ENCODE results near the gene TBC1D1. TPM values are rescaled to one million over a fixed set of nuclear protein-coding genes. Genes with fewer than 3 reads are reported as not detected.

Gene TBC1D1
- total RNA-seq, 2 experiments from 2014 or later = 40.7 to 46.5 TPM

- no peak overlapping the region for H3K4me3 ChIP-seq (ENCODE audit: low read length)
- no peak overlapping the region for H3K27ac ChIP-seq (ENCODE audit: low read depth in 1 of 2, low read length in 2 of 2)
- H3K27me3 Mint-ChIP-seq = no peaks in the 10 kb centered on the region
- TF ChIP-seq, protein P1, sequence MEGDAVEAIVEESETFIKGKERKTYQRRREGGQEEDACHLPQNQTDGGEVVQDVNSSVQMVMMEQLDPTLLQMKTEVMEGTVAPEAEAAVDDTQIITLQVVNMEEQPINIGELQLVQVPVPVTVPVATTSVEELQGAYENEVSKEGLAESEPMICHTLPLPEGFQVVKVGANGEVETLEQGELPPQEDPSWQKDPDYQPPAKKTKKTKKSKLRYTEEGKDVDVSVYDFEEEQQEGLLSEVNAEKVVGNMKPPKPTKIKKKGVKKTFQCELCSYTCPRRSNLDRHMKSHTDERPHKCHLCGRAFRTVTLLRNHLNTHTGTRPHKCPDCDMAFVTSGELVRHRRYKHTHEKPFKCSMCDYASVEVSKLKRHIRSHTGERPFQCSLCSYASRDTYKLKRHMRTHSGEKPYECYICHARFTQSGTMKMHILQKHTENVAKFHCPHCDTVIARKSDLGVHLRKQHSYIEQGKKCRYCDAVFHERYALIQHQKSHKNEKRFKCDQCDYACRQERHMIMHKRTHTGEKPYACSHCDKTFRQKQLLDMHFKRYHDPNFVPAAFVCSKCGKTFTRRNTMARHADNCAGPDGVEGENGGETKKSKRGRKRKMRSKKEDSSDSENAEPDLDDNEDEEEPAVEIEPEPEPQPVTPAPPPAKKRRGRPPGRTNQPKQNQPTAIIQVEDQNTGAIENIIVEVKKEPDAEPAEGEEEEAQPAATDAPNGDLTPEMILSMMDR (IDR thresholded peaks at IDR 0.05) = no peak
- H3K4me1 Mint-ChIP-seq (ENCODE audit: low read depth) = no peaks in the 10 kb centered on the region
- CTCF ChIA-PET = no interaction called here
- no peak overlapping the region for H3K27ac Mint-ChIP-seq
- ATAC-seq (ENCODE audit: poor library complexity) (no peak), DNase-seq (no peak)
- H3K4me1 ChIP-seq (ENCODE audit: insufficient read depth, low read length) = no peaks in the 10 kb centered on the region
- peaks cover 70% of the 10 kb centered on the region for H3K36me3 Mint-ChIP-seq (ENCODE audit: low read depth)
- no peaks in the 10 kb centered on the region for H3K9me3 ChIP-seq (ENCODE audit: control insufficient read depth in 1 of 2, insufficient read depth in 1 of 2, low read length in 2 of 2)
- H3K9me3 Mint-ChIP-seq = no peaks in the 10 kb centered on the region
- POLR2A ChIA-PET = no interaction called here
- H3K27me3 ChIP-seq (ENCODE audit: control insufficient read depth in 1 of 2, insufficient read depth in 2 of 2, low read length in 2 of 2) = no peaks in the 10 kb centered on the region
- H3K36me3 ChIP-seq (ENCODE audit: insufficient read depth, low read length) = peaks cover 26% of the 10 kb centered on the region
- intact Hi-C loops (cut with DNase I, micrococcal nuclease) = no loop called here
- H3K4me3 Mint-ChIP-seq = no peak overlapping the region
Measured at GRCh38 chr4:38109896-38110295, 219.0 kb downstream of the TBC1D1 start.

DNA sequence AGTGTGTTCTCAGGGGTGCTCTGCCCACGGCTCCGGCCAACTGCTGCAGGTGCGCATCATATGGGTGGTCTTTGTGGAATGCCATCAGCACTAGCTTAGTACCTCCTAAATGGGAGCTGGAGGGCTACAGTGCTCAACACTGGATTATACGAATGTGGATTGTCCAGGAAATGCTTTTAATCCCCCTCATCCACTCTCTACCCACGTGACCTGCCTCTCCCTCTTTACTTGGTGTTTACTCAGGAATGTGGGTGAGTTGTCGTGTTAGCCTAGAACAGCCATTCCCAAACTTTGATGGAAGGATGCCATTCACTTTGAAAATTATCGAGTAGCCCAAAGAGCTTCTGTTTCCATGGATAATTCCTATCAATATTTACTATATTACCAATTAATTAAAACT is 220.1 kb downstream of the TBC1D1 start:
- Mint-ChIP-seq H3K36me3 (ENCODE audit: low read depth) (peaks cover 68% of the 10 kb centered on the region), H3K4me1 (ENCODE audit: low read depth) (no peaks in the 10 kb centered on the region), H3K27me3 (no peaks in the 10 kb centered on the region), H3K4me3 (no peak overlapping the region), H3K27ac (no peak overlapping the region), H3K9me3 (no peaks in the 10 kb centered on the region)
- DNase-seq (no peak), ATAC-seq (ENCODE audit: poor library complexity) (no peak)
- Histone ChIP-seq H3K27me3 (ENCODE audit: control insufficient read depth in 1 of 2, insufficient read depth in 2 of 2, low read length in 2 of 2) (no peaks in the 10 kb centered on the region), H3K4me3 (ENCODE audit: low read length) (no peak overlapping the region), H3K27ac (ENCODE audit: low read depth in 1 of 2, low read length in 2 of 2) (no peak overlapping the region), H3K36me3 (ENCODE audit: insufficient read depth, low read length) (peaks cover 21% of the 10 kb centered on the region), H3K9me3 (ENCODE audit: control insufficient read depth in 1 of 2, insufficient read depth in 1 of 2, low read length in 2 of 2) (no peaks in the 10 kb centered on the region), H3K4me1 (ENCODE audit: insufficient read depth, low read length) (no peaks in the 10 kb centered on the region)
- TF ChIP-seq, protein P1 (IDR thresholded peaks at IDR 0.05) = no peak
- CTCF ChIA-PET = interaction anchor here (1.4 kb wide), 1 partner anchor 9 kb away, joined by 5 read pairs; no protein-coding TSS in a partner anchor
- intact Hi-C loops (cut with DNase I, micrococcal nuclease) = no loop called here
- POLR2A ChIA-PET = no interaction called here

DNA sequence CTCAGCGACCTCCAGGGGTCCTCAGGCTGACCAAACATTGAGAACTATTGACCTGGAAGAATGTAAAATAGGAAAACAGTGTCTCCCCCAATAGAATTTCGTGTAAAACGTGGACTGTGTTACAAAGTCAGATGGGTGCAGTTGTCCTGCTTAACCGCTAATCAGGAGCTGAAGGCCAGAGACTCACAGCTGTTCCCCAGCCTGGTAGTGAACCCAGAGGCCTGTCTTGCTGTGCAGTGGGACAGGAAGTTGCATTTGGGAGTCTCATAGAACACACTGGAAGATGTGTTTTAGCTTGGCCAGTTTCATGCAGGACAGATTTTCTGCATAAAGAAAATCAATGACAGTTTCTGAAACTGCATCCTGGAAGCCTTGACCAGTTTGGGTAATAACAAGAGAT is 220.8 kb downstream of the TBC1D1 start:
- no peak overlapping the region for H3K4me3 Mint-ChIP-seq
- CTCF ChIA-PET = interaction anchor here (1.0 to 1.4 kb wide), 2 partner anchors 8 to 42 kb away, joined by 3 to 5 read pairs; no protein-coding TSS in a partner anchor
- ATAC-seq (ENCODE audit: poor library complexity) (no peak), DNase-seq (no peak)
- H3K27me3 Mint-ChIP-seq = no peaks in the 10 kb centered on the region
- H3K4me1 Mint-ChIP-seq (ENCODE audit: low read depth) = no peaks in the 10 kb centered on the region
- Histone ChIP-seq H3K27me3 (ENCODE audit: control insufficient read depth in 1 of 2, insufficient read depth in 2 of 2, low read length in 2 of 2) (no peaks in the 10 kb centered on the region), H3K9me3 (ENCODE audit: control insufficient read depth in 1 of 2, insufficient read depth in 1 of 2, low read length in 2 of 2) (no peaks in the 10 kb centered on the region), H3K4me1 (ENCODE audit: insufficient read depth, low read length) (no peaks in the 10 kb centered on the region), H3K27ac (ENCODE audit: low read depth in 1 of 2, low read length in 2 of 2) (no peak overlapping the region), H3K4me3 (ENCODE audit: low read length) (no peak overlapping the region), H3K36me3 (ENCODE audit: insufficient read depth, low read length) (peaks cover 25% of the 10 kb centered on the region)
- intact Hi-C loops (cut with DNase I, micrococcal nuclease) = no loop called here
- H3K9me3 Mint-ChIP-seq = no peaks in the 10 kb centered on the region
- H3K27ac Mint-ChIP-seq = no peak overlapping the region
- H3K36me3 Mint-ChIP-seq (ENCODE audit: low read depth) = peaks cover 74% of the 10 kb centered on the region
- TF ChIP-seq, protein P1 (IDR thresholded peaks at IDR 0.05) = no peak
- POLR2A ChIA-PET = interaction anchor here (0.9 kb wide), 1 partner anchor 21 kb away, joined by 3 read pairs; no protein-coding TSS in a partner anchor

Data from CD4-positive, alpha-beta T cell (primary cell).